GM21526 (cell line): ENCODE results near the gene CLEC17A.
"Not testable (repeated sequence)": the region's sequence is repeated elsewhere in the genome, so short reads cannot be mapped to it uniquely, and the experiment has no call there.

Experiments
- ATAC-seq: cut with Tn5 transposase; IDR thresholded peaks from one replicate; pipeline ENCODE4 v1.9.1; 2021; ENCODE audit warnings: moderate library complexity; ENCODE audit not compliant: unreplicated experiment, low FRiP score

CLEC17A gene

GRCh38 chr19:14577264-14577663 lies 5.6 kb upstream of the CLEC17A start:
- no peak for ATAC-seq

- no peak for ATAC-seq
Measured at GRCh38 chr19:14577885-14578427, 4.9 kb upstream of the CLEC17A start.

DNA sequence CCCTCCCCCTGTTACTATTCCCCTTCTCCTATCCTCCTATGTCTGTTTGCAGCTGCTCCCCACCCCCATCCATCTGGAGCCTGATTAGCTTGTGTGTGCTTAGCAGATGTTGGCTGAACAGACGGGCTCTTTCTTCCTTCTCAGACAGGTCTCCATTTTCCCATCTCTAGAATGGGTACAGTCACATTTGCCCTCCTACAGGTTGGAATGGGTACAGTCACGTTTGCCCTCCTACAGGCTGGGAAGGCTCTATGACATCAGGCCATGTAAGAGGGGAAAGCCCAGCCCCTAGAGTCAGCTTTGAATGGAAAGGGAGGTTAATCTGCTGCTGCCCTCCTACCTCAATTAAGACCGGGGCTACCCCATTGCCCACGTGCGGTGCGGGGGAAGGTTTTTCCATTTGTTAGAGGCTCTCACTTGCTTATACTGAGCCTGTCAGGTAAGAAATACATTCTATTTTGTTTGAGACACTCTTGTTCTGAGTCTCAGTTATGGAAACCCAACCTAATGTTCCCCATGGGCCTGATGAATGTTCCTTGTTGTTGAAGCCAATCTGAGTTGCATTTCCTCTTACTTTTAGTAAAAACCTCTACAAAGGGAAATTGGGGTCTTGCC lies 2.2 kb upstream of the CLEC17A start:
- no peak for ATAC-seq

DNA sequence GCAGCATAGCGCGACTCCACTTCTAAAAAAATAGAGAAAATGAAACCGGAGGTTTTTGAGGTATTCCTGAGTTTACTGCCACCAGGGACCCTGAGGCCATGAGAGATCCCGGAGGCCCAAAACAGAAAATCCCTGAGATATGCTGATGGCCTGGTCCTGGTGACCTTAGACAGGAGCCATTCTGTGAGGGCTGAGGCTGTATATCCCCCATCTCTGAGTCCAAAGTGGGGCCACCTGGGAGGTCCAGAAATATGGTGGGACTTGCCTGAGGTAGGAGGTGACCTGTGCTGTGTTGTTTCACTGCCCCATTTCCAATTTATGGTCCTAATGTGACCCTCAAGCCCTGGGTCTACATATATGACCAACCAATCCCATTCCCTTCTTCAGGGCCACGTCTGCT lies 1.5 kb downstream of the CLEC17A start:
- not testable (repeated sequence) for ATAC-seq

GRCh38 chr19:14585187-14585586 lies 2.3 kb downstream of the CLEC17A start:
- ATAC-seq, result peak; percentile 48

DNA sequence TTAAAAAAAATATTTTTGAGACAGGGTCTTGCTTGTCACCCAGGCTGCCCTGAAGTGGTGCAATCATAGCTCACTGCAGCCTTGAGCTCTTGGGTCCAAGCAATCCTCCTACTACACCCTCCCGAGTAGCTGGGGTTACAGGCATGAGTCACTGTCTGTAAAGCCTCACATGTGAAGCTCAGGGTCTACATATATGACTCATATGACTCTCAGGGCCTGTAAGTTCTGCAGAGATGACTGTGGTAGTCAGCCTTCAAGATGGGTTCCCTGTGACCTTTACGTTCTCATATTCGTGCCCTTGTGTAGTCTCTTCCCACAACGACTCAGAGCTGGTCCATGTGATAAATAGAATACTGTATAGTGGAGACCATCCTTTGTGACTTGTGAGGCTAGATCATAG lies 6.5 kb downstream of the CLEC17A start:
- ATAC-seq, result not testable (repeated sequence)

DNA sequence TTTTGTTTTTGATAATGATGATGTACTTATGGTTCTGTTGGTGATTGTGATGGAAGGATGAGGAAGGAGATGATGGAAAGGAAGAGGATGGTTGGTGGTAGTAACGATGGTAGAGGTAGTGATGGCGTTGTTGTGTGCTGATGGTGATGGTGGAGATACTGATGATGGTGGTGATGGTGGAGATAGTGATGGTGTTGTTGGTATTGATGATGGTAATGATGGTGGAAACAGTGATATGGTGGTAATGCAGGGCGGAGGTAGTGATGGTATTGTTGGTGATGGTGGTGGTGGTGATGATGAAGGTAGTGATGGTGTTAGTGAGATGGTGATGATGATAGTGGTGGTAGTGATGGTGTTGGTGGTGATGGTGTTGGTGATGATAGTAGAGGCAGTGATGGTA lies 12.7 kb downstream of the CLEC17A start:
- no peak for ATAC-seq

GRCh38 chr19:14599548-14600147 lies 16.8 kb downstream of the CLEC17A start:
- ATAC-seq, result no peak

DNA sequence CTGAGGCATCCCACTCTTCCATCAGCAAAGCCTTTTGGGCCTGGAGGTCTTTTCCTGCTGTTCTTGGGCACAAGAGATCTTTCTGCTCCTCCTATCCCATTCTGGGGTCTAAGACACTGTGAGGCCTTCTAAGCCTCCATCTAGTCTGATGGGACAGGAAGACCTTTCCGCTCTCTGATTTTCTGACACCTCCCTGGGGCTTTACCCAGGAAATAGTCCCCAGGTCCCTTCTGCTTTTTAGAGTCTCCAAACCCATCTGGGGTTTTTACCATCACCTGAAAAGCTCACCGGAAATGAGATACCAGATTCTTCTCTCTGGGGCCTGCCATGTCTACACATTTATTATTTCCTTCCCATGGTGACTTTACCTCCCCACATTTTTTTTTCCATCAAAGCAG lies 21.1 kb downstream of the CLEC17A start:
- peak; percentile 59 for ATAC-seq

DNA sequence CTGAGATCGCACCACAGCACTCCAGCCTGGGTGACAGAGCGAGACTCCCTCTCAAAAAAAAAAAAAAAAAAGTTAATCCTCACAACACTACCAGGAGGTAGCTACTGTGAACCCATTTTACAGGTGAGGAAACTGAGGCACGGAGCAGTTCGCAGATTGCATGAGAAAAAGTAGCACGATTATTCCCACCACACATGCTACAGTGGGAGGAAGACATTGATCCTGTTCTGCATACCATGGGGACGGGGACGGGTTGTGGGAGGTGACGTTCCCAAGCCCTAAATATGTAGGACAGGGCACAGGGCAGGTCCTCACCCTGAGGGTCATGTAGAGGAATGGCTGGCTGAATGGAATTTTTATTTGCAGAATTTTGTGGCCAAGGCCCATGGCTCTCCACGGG lies 23.7 kb downstream of the CLEC17A start:
- ATAC-seq, result no peak

GRCh38 chr19:14611051-14611450 lies 28.2 kb downstream of the CLEC17A start:
- ATAC-seq, result no peak

DNA sequence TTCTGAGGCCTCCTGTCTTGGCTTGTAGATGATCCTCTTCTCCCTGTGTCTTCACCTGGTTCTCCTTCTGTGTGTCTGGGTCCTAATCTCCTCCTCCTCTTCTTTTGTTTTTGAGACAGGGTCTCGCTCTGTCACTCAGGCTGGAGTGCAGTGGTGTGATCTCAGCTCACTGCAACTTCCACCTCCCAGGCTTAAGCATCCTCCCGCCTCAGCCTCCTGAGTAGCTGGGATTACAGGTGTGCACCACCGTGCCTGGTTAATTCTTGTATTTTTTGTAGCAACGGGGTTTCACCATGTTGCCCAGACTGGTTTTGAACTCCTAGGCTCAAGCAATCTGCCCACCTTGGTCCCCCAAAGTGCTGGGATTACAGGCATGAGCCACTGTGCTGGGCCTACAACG lies 29.4 kb downstream of the CLEC17A start:
- not testable (repeated sequence) for ATAC-seq

- no peak for ATAC-seq
Measured at GRCh38 chr19:14612657-14613056, 29.8 kb downstream of the CLEC17A start.

DNA sequence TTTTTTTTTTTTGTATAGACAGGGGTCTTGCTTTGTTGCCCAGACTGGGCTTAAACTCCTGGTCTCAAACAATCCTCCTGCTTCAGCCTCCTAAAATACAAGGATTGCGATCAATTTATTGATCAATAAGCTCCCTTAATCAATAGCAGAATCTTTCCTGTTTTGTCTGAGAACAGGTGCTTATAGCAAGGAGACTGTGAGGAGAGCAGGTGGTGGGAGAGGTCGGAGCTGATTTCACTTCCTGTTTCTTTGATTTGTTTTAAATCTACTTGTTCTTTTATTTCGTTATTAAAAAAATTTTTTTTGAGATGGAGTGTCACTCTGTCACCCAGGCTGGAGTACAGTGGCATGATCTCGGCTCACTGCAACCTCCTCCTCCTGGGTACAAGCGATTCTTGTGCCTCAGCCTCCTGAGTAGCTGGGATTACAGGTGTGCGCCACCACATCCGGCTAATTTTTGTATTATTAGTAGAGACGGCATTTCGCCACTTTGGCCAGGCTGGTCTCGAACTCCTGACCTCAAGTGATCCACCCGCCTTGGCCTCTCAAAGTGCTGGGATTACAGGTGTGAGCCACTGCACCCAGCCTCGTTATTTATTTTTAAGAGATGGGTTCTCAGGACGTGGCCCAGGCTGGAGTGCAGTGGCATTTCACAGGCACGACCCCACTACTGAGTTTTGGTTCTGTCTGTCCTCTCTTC lies 30.7 kb downstream of the CLEC17A start:
- ATAC-seq, result not testable (repeated sequence)

DNA sequence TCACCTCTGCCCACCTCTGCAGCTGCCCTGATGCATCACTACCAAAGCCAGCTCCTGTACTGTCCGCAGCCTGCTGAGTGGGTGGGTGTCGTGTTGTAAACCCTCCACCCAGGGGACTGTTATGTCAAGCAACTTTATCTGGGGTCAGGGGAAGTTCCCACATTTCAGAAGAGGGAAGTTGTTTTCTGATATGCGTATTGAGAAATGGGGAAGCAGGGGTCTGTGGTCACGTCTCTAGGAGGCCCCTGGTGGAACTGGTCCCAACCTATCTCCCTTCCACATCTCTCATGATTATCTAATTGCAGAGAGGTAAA lies 31.2 kb downstream of the CLEC17A start:
- no peak for ATAC-seq

- ATAC-seq, result no peak
Measured at GRCh38 chr19:14615623-14616022, 32.7 kb downstream of the CLEC17A start.

GRCh38 chr19:14616407-14616806 lies 33.5 kb downstream of the CLEC17A start:
- no peak for ATAC-seq

DNA sequence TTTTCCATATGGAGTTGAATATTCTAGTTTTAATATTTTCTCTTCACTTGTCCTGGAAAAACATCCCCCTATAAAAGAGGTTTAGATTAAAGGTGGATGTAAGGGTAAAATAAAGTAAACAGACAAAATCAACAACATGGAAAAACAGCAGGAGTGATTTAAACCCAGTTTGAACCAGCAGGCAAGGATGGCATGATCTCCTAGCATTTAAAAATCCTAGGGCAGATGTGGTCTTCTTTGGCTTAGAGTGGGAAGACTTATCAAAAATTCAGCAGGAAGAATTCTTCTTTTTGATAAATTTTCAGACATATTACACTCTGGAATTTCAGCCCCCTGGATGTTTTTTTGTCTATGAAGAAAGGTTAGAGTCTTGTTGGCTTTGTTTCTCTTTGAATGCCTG lies 36.5 kb downstream of the CLEC17A start:
- no peak for ATAC-seq

- not testable (repeated sequence) for ATAC-seq
Measured at GRCh38 chr19:14624491-14624890, 41.6 kb downstream of the CLEC17A start.

DNA sequence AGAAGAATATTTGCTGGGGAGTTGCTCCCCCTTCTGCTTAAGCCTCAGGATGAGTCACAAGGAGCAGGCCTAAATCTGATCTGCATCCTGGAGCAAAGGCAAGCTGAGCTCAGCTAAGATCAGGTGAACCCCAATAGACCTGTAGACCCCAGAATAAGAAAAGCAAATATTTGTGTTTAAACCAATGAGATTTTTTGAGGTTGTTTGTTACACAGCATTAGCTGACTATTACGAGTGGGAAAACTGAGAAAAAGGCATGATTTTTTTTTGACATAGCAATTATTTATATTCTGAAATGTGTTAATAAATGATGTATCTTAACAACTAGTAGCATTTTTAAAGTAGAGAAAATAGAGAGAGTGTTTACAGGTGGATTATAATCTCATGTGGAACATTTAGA lies 46.7 kb downstream of the CLEC17A start:
- ATAC-seq, result no peak

DNA sequence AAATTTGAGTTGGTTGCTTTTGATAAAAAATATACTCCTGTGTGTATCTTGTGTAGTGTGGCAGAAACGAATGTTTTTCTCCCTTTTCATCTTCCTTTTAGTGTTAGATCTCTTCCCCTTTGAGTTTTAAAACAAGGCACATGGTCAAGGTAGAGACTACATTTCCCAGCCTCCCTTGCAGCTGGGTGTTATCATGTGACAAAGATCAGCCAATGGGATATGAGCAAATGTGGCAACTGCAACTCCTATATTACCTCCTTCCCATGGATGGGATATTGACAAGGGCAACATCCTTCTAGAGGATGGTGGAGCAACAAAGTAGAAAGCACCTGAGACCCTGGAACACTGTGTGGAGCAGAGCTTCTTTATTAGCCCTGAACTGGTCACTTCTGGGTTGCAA lies 49.4 kb downstream of the CLEC17A start:
- no peak for ATAC-seq
